GM12878 (cell line): ENCODE data around the gene CTSA. TPM values are rescaled to one million over a fixed set of nuclear protein-coding genes. Genes with fewer than 3 reads are reported as not detected.

Experiments
- ATAC-seq: fragments of 200-7000 bp; cut with Tn5 transposase; 3 replicates; pipeline ENCODE4 v1.9.1; 2020; ENCODE audit warnings: mild to moderate bottlenecking, moderate library complexity
- BruUV-seq: library from RNA; stranded (reverse); fragments of 400-500 nt; replicated peaks from 2 replicates; lab custom pipeline; 2021; lab: Mats Ljungman, UMichigan
- CTCF ChIA-PET: fragments of 300-600 bp; sonication (Branson Sonifier 250); formaldehyde crosslinking; extraction: SDS; loops from one replicate; lab custom pipeline; 2021; ENCODE audit warnings: inconsistent platforms; lab: Yijun Ruan, JAX
- POLR2A ChIA-PET: fragments of 350-600 bp; formaldehyde crosslinking; extraction: SDS; loops from one replicate; lab custom pipeline; 2021; ENCODE audit warnings: inconsistent platforms; lab: Charles Lee
- RAD21 ChIA-PET: fragments of 300-600 bp; sonication (Branson Sonifier 250); formaldehyde crosslinking; loops from one replicate; lab custom pipeline; 2023; ENCODE audit warnings: antibody characterized with exemption; ENCODE audit not compliant: unreplicated experiment; lab: Charles Lee
- SMC1A ChIA-PET: fragments of 300-600 bp; sonication (Branson Sonifier 250); formaldehyde crosslinking; loops from one replicate; lab custom pipeline; 2023; ENCODE audit not compliant: unreplicated experiment, uncharacterized antibody; lab: Charles Lee
- DNase-seq: peaks from one replicate; pipeline ENCODE4 v3.0.0-alpha.2; 2011; ENCODE audit warnings: low read depth, low spot score
- FAIRE-seq: peaks from 3 replicates; lab custom pipeline; 2011; peaks lifted over from hg19 to GRCh38; lab: Jason Lieb, UNC
- H2AFZ ChIP-seq: 2 replicates; pipeline ENCODE4 v1.6.0; 2011; ENCODE audit warnings: low read depth, low read length, control low read depth; ENCODE audit not compliant: control insufficient read depth
- H3K27ac ChIP-seq: 2 replicates; pipeline ENCODE4 v1.5.1; 2011; ENCODE audit warnings: control low read depth; ENCODE audit not compliant: control insufficient read depth, insufficient read depth
- H3K27me3 ChIP-seq, 2 experiments: replicated peaks in 1 of 2; 2 replicates each; pipeline versions ENCODE4 v1.6.0 to v1.6.1; 2011; ENCODE audit warnings: low read length in 1 of 2; ENCODE audit not compliant: control insufficient read depth in 2 of 2, insufficient read depth in 2 of 2
- H3K36me3 ChIP-seq, 2 experiments: 2 replicates each; pipeline ENCODE4 v1.5.1; 2011; ENCODE audit warnings: low read length in 1 of 2; ENCODE audit not compliant: control insufficient read depth in 2 of 2, insufficient read depth in 2 of 2
- H3K4me1 ChIP-seq: 2 replicates; pipeline ENCODE4 v1.6.1; 2011; ENCODE audit warnings: mild to moderate bottlenecking, low read length, moderate library complexity, mixed read lengths; ENCODE audit not compliant: control insufficient read depth, insufficient read depth
- H3K4me2 ChIP-seq: 2 replicates; pipeline ENCODE4 v1.6.0; 2011; ENCODE audit warnings: control low read depth; ENCODE audit not compliant: control insufficient read depth, insufficient read depth
- H3K4me3 ChIP-seq: fragments of 200-600 bp; sonication (generic); 2 replicates; pipeline ENCODE4 v1.5.1; 2016
- H3K79me2 ChIP-seq: 2 replicates; pipeline ENCODE4 v1.6.0; 2011; ENCODE audit warnings: low read length; ENCODE audit not compliant: control insufficient read depth, insufficient read depth
- H3K9ac ChIP-seq: 2 replicates; pipeline ENCODE4 v1.8.0; 2011; ENCODE audit warnings: low read length, control low read depth, mixed read lengths; ENCODE audit not compliant: control insufficient read depth, insufficient read depth
- H3K9me3 ChIP-seq: replicated peaks from 3 replicates; pipeline ENCODE4 v1.5.1; 2011; ENCODE audit warnings: mild to moderate bottlenecking, low read length; ENCODE audit not compliant: control insufficient read depth, insufficient read depth
- H4K20me1 ChIP-seq: 2 replicates; pipeline ENCODE4 v1.6.0; 2011; ENCODE audit not compliant: control insufficient read depth, insufficient read depth
- FOXM1 ChIP-seq: IDR thresholded peaks from 2 replicates; pipeline ENCODE4 v1.6.1; 2012; ENCODE audit warnings: low read depth, mild to moderate bottlenecking, inconsistent platforms, low read length, moderate library complexity
- POLR2A ChIP-seq: IDR thresholded peaks from 2 replicates; pipeline ENCODE4 v1.6.1; 2011; ENCODE audit warnings: low read depth, mild to moderate bottlenecking, low read length
- SMARCA5 ChIP-seq: fragments of 450-650 bp; IDR thresholded peaks from 2 replicates; pipeline ENCODE4 v1.6.1; 2017; ENCODE audit warnings: mild to moderate bottlenecking
- SREBF2 ChIP-seq: IDR thresholded peaks from 2 replicates; pipeline ENCODE4 v1.6.1; 2012; ENCODE audit warnings: mild to moderate bottlenecking, low read length
- WGBS: methylation state at CpG from one replicate; pipeline ENCODE4 v1.1.6; 2016; ENCODE audit warnings: low lambda C conversion rate; ENCODE audit not compliant: insufficient replicate concordance, insufficient coverage; ENCODE audit errors: missing lambda C conversion rate; 5-methylcytosine and 5-hydroxymethylcytosine counted together
- in situ Hi-C: fragments of 300-500 bp; cut with MboI; formaldehyde crosslinking; loops from 9 replicates; pipeline ENCODE4 v1.14.3; 2018; ENCODE audit warnings: mixed read lengths
- intact Hi-C: fragments of 100-400 bp; cut with micrococcal nuclease; formaldehyde crosslinking; loops from one replicate; pipeline ENCODE4 v1.14.2; 2022; ENCODE audit not compliant: unreplicated experiment
- polyA plus RNA-seq, 11 experiments: library from polyadenylated mRNA; depleted of rRNA in 4 of 11; unstranded in 6 of 11; stranded (reverse) in 5 of 11; fragments of >200 nt; fragmentation: Nextera tagmentation in 4 of 11; fragmentation: Illumina TruSeq in 1 of 11; extraction: Ambion mirVana in 4 of 11; extraction: Trizol in 1 of 11; gene quantifications; 1 replicate in 1 of 11; 2 replicates in 10 of 11; pipeline versions ENCODE4 v1.2.1 to v1.2.3, GENCODE V29; 2011 to 2016; ENCODE audit warnings: inconsistent platforms in 2 of 11, missing spikeins in 2 of 11, low read depth in 1 of 11
- total RNA-seq, 4 experiments: library from RNA; depleted of rRNA in 3 of 4; stranded (reverse); fragments of >200 nt in 3 of 4; fragmentation: Illumina TruSeq in 1 of 4; extraction: Trizol in 1 of 4; gene quantifications; 2 replicates each; pipeline versions ENCODE4 v1.2.1 to v1.2.3, GENCODE V29; 2013 to 2021
- TF ChIP-seq, protein P1 (sequence below): IDR thresholded peaks from 2 replicates; pipeline ENCODE4 v1.6.1; 2012; ENCODE audit warnings: low read length, inconsistent platforms

The CTSA gene
- total and polyA plus RNA-seq, 10 of the 15 experiments (the other 5 are each of a cell fraction or from before 2014, with no cell fraction given) = 7.1 to 67.0 (median 36.2) TPM

DNA sequence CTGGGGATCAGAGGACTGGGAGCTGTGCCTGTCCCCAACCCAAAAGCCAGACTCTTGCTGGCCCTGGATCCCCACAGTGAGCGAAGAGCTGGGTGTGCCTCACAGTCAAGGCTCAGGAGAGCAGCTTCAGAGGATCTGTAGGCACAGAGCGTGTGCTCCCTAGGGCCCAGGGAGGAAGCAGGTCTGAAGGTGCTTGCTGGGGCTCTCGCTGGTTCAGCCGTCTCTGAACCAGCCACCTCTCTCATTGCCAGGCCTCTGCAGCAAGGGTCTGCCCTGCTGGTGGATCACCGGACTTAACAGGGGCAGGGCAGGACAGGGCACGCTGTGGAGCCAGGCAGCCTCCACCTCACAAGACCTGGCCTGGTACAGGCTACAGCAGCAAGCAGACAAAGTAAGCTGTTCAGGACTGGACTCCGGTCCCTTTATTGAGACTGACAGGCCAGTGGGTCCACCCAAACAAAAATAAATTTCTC, 57.2 kb downstream of the CTSA start:
- no TSS peak for BruUV-seq
- in situ Hi-C loops = no loop called here
- no peak overlapping the region for H2AFZ ChIP-seq
- no peaks in the 10 kb centered on the region for H3K79me2 ChIP-seq
- H3K9ac ChIP-seq = no peak overlapping the region
- POLR2A ChIA-PET = interaction anchor here (1.9 to 3.2 kb wide), 2 partner anchors 12 to 13 kb away, joined by 5 to 13 read pairs; no protein-coding TSS in a partner anchor
- no peaks in the 10 kb centered on the region for H4K20me1 ChIP-seq
- peaks cover 3% of the 10 kb centered on the region; the same call in 1 of the 2 replicates for H3K4me1 ChIP-seq
- DNase-seq (no peak), FAIRE-seq (no peak), ATAC-seq (peak; percentile 10; the same call in 2 of the 3 replicates)
- H3K36me3 ChIP-seq = peaks cover 21 to 58% of the 10 kb centered on the region in 2 experiments
- no peaks in the 10 kb centered on the region for H3K27me3 ChIP-seq
- H3K4me2 ChIP-seq = no peak overlapping the region
- no peak overlapping the region for H3K27ac ChIP-seq
- SMC1A ChIA-PET = interaction anchor here (1.4 kb wide), 1 partner anchor 23 kb away, joined by 3 read pairs; the partner anchor contains the start of gene ZNF335
- CTCF ChIA-PET = interaction anchor here (8.0 kb wide), 1 partner anchor 22 kb away, joined by 33 read pairs; no protein-coding TSS in a partner anchor
- intact Hi-C loops = no loop called here
- H3K9me3 ChIP-seq = no peaks in the 10 kb centered on the region
- TF ChIP-seq, protein P1, sequence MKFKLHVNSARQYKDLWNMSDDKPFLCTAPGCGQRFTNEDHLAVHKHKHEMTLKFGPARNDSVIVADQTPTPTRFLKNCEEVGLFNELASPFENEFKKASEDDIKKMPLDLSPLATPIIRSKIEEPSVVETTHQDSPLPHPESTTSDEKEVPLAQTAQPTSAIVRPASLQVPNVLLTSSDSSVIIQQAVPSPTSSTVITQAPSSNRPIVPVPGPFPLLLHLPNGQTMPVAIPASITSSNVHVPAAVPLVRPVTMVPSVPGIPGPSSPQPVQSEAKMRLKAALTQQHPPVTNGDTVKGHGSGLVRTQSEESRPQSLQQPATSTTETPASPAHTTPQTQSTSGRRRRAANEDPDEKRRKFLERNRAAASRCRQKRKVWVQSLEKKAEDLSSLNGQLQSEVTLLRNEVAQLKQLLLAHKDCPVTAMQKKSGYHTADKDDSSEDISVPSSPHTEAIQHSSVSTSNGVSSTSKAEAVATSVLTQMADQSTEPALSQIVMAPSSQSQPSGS = peak; percentile 42; the same call in 1 of the 2 replicates
- TF ChIP-seq SREBF2 (no peak), FOXM1 (0 out of 2 replicates have a peak, but pooled peaks have one; percentile 7), SMARCA5 (no peak), POLR2A (peak; percentile 61)
- RAD21 ChIA-PET = interaction anchor here (1.3 kb wide), 1 partner anchor 22 kb away, joined by 3 read pairs; no protein-coding TSS in a partner anchor
- WGBS = 49% methylated on average over 7 of the region's 7 CpGs
- H3K4me3 ChIP-seq = no peak overlapping the region

Other genes starting within 250 kb of the CTSA start
Only the 7 nearest of the 21 such genes appear.
- gene ACOT8, start 33.9 kb upstream of the CTSA start, total RNA-seq (2014; rRNA removed) = 45.0 and 47.9 TPM in 2 replicates
- 15.2 and 16.5 TPM in 2 replicates for gene ACOT8, start 33.9 kb upstream of the CTSA start, total RNA-seq (2014; rRNA removed; fragmentation: Illumina TruSeq; extraction: Trizol)
- gene ACOT8, start 33.9 kb upstream of the CTSA start, total RNA-seq (2021) = 24.9 and 27.3 TPM in 2 replicates
- gene ACOT8, start 33.9 kb upstream of the CTSA start, polyA plus RNA-seq (2011; rRNA removed) = 22.9 and 39.3 TPM in 2 replicates
- gene ACOT8, start 33.9 kb upstream of the CTSA start, polyA plus RNA-seq (2014; fragmentation: Illumina TruSeq; extraction: Trizol) = 9.5 and 15.9 TPM in 2 replicates
- gene ACOT8, start 33.9 kb upstream of the CTSA start, polyA plus RNA-seq (2014; fragmentation: Nextera tagmentation; extraction: Ambion mirVana) = 10 to 100 TPM in 1 of 2 experiments, 1 to 10 TPM in 1; 5.1 to 10.1 TPM
- gene ACOT8, start 33.9 kb upstream of the CTSA start, polyA plus RNA-seq (2014; rRNA removed) = 42.0 and 45.3 TPM in 2 replicates
- 10 to 100 TPM; 36.3 to 47.5 TPM for gene ACOT8, start 33.9 kb upstream of the CTSA start, polyA plus RNA-seq (2016; fragmentation: Nextera tagmentation; extraction: Ambion mirVana)
- gene ZSWIM3, start 33.7 kb upstream of the CTSA start, total RNA-seq (2014; rRNA removed) = 4.6 and 5.7 TPM in 2 replicates
- gene ZSWIM3, start 33.7 kb upstream of the CTSA start, total RNA-seq (2014; rRNA removed; fragmentation: Illumina TruSeq; extraction: Trizol) = 4.3 and 4.9 TPM in 2 replicates
- gene ZSWIM3, start 33.7 kb upstream of the CTSA start, total RNA-seq (2021) = 4.1 and 4.5 TPM in 2 replicates
- gene ZSWIM3, start 33.7 kb upstream of the CTSA start, polyA plus RNA-seq (2011; rRNA removed) = 4.3 and 5.1 TPM in 2 replicates
- gene ZSWIM3, start 33.7 kb upstream of the CTSA start, polyA plus RNA-seq (2014; fragmentation: Illumina TruSeq; extraction: Trizol) = 3.2 and 4.7 TPM in 2 replicates
- gene ZSWIM3, start 33.7 kb upstream of the CTSA start, polyA plus RNA-seq (2014; fragmentation: Nextera tagmentation; extraction: Ambion mirVana) = 1 to 10 TPM; 1.6 to 2.0 TPM
- gene ZSWIM3, start 33.7 kb upstream of the CTSA start, polyA plus RNA-seq (2014; rRNA removed) = 4.1 and 4.6 TPM in 2 replicates
- gene ZSWIM3, start 33.7 kb upstream of the CTSA start, polyA plus RNA-seq (2016; fragmentation: Nextera tagmentation; extraction: Ambion mirVana) = 1 to 10 TPM; 3.5 to 3.6 TPM
- gene ZSWIM1, start 10.1 kb upstream of the CTSA start, total RNA-seq (2014; rRNA removed) = 14.2 and 16.0 TPM in 2 replicates
- 7.1 and 7.7 TPM in 2 replicates for gene ZSWIM1, start 10.1 kb upstream of the CTSA start, total RNA-seq (2014; rRNA removed; fragmentation: Illumina TruSeq; extraction: Trizol)
- 9.9 and 10.6 TPM in 2 replicates for gene ZSWIM1, start 10.1 kb upstream of the CTSA start, total RNA-seq (2021)
- gene ZSWIM1, start 10.1 kb upstream of the CTSA start, polyA plus RNA-seq (2011; rRNA removed) = 4.2 and 7.7 TPM in 2 replicates
- 6.8 and 10.5 TPM in 2 replicates for gene ZSWIM1, start 10.1 kb upstream of the CTSA start, polyA plus RNA-seq (2014; fragmentation: Illumina TruSeq; extraction: Trizol)
- gene ZSWIM1, start 10.1 kb upstream of the CTSA start, polyA plus RNA-seq (2014; fragmentation: Nextera tagmentation; extraction: Ambion mirVana) = 1 to 10 TPM; 2.4 to 2.5 TPM
- gene ZSWIM1, start 10.1 kb upstream of the CTSA start, polyA plus RNA-seq (2014; rRNA removed) = 9.4 and 10.1 TPM in 2 replicates
- 1 to 10 TPM; 9.7 to 9.9 TPM for gene ZSWIM1, start 10.1 kb upstream of the CTSA start, polyA plus RNA-seq (2016; fragmentation: Nextera tagmentation; extraction: Ambion mirVana)
- 2.9 TPM in 2 replicates for gene SPATA25, start 3.7 kb upstream of the CTSA start, total RNA-seq (2014; rRNA removed)
- gene SPATA25, start 3.7 kb upstream of the CTSA start, total RNA-seq (2014; rRNA removed; fragmentation: Illumina TruSeq; extraction: Trizol) = 1.3 and 1.5 TPM in 2 replicates
- gene SPATA25, start 3.7 kb upstream of the CTSA start, total RNA-seq (2021) = 1.0 and 2.4 TPM in 2 replicates
- 0.16 and 0.34 TPM in 2 replicates for gene SPATA25, start 3.7 kb upstream of the CTSA start, polyA plus RNA-seq (2011; rRNA removed)
- 0.47 and 0.62 TPM in 2 replicates for gene SPATA25, start 3.7 kb upstream of the CTSA start, polyA plus RNA-seq (2014; fragmentation: Illumina TruSeq; extraction: Trizol)
- gene SPATA25, start 3.7 kb upstream of the CTSA start, polyA plus RNA-seq (2014; fragmentation: Nextera tagmentation; extraction: Ambion mirVana) = not detected
- gene SPATA25, start 3.7 kb upstream of the CTSA start, polyA plus RNA-seq (2014; rRNA removed) = 2.4 and 3.4 TPM in 2 replicates
- gene SPATA25, start 3.7 kb upstream of the CTSA start, polyA plus RNA-seq (2016; fragmentation: Nextera tagmentation; extraction: Ambion mirVana) = under 1 TPM in 1 of 2 experiments, not detected in 1; 0.28 TPM
- 5.8 and 7.0 TPM in 2 replicates for gene NEURL2, start 127 bp upstream of the CTSA start, total RNA-seq (2014; rRNA removed)
- 1.2 TPM in 2 replicates for gene NEURL2, start 127 bp upstream of the CTSA start, total RNA-seq (2014; rRNA removed; fragmentation: Illumina TruSeq; extraction: Trizol)
- 4.7 and 5.7 TPM in 2 replicates for gene NEURL2, start 127 bp upstream of the CTSA start, total RNA-seq (2021)
- 0.42 and 0.53 TPM in 2 replicates for gene NEURL2, start 127 bp upstream of the CTSA start, polyA plus RNA-seq (2011; rRNA removed)
- gene NEURL2, start 127 bp upstream of the CTSA start, polyA plus RNA-seq (2014; fragmentation: Illumina TruSeq; extraction: Trizol) = 1.0 TPM in 1 of 2 replicates, not detected in the other
- gene NEURL2, start 127 bp upstream of the CTSA start, polyA plus RNA-seq (2014; fragmentation: Nextera tagmentation; extraction: Ambion mirVana) = 1 to 10 TPM in 1 of 2 experiments, under 1 TPM in 1; 0.97 to 1.8 TPM
- 6.5 and 6.9 TPM in 2 replicates for gene NEURL2, start 127 bp upstream of the CTSA start, polyA plus RNA-seq (2014; rRNA removed)
- 1 to 10 TPM; 3.7 to 4.1 TPM for gene NEURL2, start 127 bp upstream of the CTSA start, polyA plus RNA-seq (2016; fragmentation: Nextera tagmentation; extraction: Ambion mirVana)
- 9.2 and 10.6 TPM in 2 replicates for gene PLTP, start 20.8 kb downstream of the CTSA start, total RNA-seq (2014; rRNA removed)
- 4.0 and 4.1 TPM in 2 replicates for gene PLTP, start 20.8 kb downstream of the CTSA start, total RNA-seq (2014; rRNA removed; fragmentation: Illumina TruSeq; extraction: Trizol)
- 9.7 and 10.8 TPM in 2 replicates for gene PLTP, start 20.8 kb downstream of the CTSA start, total RNA-seq (2021)
- 3.1 and 4.9 TPM in 2 replicates for gene PLTP, start 20.8 kb downstream of the CTSA start, polyA plus RNA-seq (2011; rRNA removed)
- gene PLTP, start 20.8 kb downstream of the CTSA start, polyA plus RNA-seq (2014; fragmentation: Illumina TruSeq; extraction: Trizol) = 2.6 and 6.1 TPM in 2 replicates
- gene PLTP, start 20.8 kb downstream of the CTSA start, polyA plus RNA-seq (2014; fragmentation: Nextera tagmentation; extraction: Ambion mirVana) = 1 to 10 TPM; 1.6 TPM
- gene PLTP, start 20.8 kb downstream of the CTSA start, polyA plus RNA-seq (2014; rRNA removed) = 9.1 and 9.9 TPM in 2 replicates
- gene PLTP, start 20.8 kb downstream of the CTSA start, polyA plus RNA-seq (2016; fragmentation: Nextera tagmentation; extraction: Ambion mirVana) = 10 to 100 TPM; 12.4 to 17.0 TPM
- 13.8 and 14.3 TPM in 2 replicates for gene PCIF1, start 43.3 kb downstream of the CTSA start, total RNA-seq (2014; rRNA removed)
- 7.7 and 9.9 TPM in 2 replicates for gene PCIF1, start 43.3 kb downstream of the CTSA start, total RNA-seq (2014; rRNA removed; fragmentation: Illumina TruSeq; extraction: Trizol)
- gene PCIF1, start 43.3 kb downstream of the CTSA start, total RNA-seq (2021) = 29.2 and 29.9 TPM in 2 replicates
- gene PCIF1, start 43.3 kb downstream of the CTSA start, polyA plus RNA-seq (2011; rRNA removed) = 9.6 and 13.3 TPM in 2 replicates
- 13.4 and 23.4 TPM in 2 replicates for gene PCIF1, start 43.3 kb downstream of the CTSA start, polyA plus RNA-seq (2014; fragmentation: Illumina TruSeq; extraction: Trizol)
- 10 to 100 TPM in 1 of 2 experiments, 1 to 10 TPM in 1; 8.4 to 10.1 TPM for gene PCIF1, start 43.3 kb downstream of the CTSA start, polyA plus RNA-seq (2014; fragmentation: Nextera tagmentation; extraction: Ambion mirVana)
- 21.4 and 22.5 TPM in 2 replicates for gene PCIF1, start 43.3 kb downstream of the CTSA start, polyA plus RNA-seq (2014; rRNA removed)
- gene PCIF1, start 43.3 kb downstream of the CTSA start, polyA plus RNA-seq (2016; fragmentation: Nextera tagmentation; extraction: Ambion mirVana) = 10 to 100 TPM; 32.7 to 32.9 TPM